Islet precursor cell (in vitro differentiated cells): Measurements from ENCODE around the gene ZNF37A.
"Not testable (repeated sequence)": the region's sequence is repeated elsewhere in the genome, so short reads cannot be mapped to it uniquely, and the experiment has no call there.

Source experiments
- DNase-seq: peaks from one replicate; pipeline ENCODE4 v3.0.0-alpha.2; 2018

ZNF37A gene

GRCh38 chr10:38094158-38094926 lies at the start of gene ZNF37A:
Gene ZNF37A (plus strand): TSS chr10:38094337. CDS start chr10:38096618, 2,281 bp downstream.
- DNase-seq = peak; percentile 91

DNA sequence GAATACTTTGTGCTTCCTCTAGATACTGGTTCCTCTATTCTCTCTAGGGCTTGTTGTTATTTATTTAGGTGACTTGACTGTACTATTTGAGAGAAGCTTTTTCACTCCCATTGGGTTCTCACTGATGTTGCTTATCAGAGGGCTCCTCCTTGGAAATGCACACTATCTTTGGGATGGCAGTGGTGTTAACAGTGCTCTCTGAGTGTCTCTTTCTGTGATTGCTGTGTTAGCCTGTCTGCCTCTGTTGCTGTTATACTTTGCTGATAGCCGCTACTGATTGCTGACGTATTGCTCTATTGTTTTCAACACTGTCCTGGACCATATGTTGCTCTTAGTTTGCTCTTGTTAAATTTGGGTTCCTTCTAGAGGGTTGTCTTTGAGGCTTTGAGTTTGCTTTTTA lies 49.0 kb upstream of the ZNF37A start:
- DNase-seq = no peak

DNA sequence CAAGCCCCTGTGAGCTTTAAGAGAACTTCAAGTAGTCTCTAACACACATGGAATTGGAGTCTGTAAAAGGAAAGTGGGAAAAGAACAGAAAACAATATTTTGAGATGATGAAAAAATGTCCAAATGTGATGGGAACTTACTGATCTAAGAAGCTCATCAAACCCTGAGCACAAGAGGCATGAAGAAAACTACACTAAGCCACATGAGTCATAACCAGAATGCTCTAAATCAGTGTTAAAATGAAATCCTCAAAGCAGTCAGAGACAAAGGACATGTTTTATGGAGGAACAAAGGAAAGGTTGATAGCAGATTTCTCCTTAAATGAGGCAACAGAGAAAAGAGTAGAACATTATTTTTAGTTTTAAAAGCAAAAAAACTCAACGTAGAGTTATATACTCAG lies 46.5 kb upstream of the ZNF37A start:
- no peak for DNase-seq

GRCh38 chr10:38050212-38050611 lies 43.9 kb upstream of the ZNF37A start:
- DNase-seq = no peak

DNA sequence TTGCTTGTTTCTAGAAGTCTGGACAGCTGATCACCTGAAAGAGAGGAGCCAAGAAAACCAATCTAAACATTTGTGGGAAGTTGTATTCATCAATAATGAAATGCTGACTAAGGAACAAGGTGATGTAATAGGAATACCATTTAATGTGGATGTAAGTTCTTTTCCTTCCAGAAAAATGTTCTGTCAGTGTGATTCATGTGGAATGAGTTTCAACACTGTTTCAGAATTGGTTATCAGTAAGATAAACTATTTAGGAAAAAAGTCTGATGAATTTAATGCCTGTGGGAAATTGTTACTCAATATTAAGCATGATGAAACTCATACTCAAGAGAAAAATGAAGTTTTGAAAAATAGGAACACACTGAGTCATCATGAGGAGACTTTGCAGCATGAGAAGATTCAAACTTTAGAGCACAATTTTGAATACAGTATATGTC lies 39.8 kb upstream of the ZNF37A start:
- DNase-seq = no peak

- DNase-seq = not testable (repeated sequence)
Observed at GRCh38 chr10:38055274-38055894, 38.8 kb upstream of the ZNF37A start.

DNA sequence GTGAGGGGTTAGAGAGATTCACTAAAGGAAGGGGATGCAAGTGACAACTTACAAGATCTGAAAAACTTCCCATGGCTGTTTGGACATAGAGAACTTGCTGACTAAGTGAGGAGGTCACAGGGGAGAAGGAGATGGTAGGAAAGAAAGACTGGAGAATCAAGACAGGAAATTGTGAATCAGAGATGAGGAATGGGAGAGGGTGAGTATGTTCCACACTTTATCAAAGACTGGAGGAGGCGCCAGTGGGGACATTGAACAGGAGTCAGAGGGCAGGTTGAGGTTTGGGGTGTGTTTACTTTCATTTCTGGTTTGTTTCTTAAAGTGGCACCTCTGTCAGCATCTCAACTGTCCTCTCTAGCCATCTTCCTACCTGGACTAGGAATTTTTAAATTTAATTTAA lies 24.5 kb upstream of the ZNF37A start:
- DNase-seq = not testable (repeated sequence)

GRCh38 chr10:38070501-38070900 lies 23.6 kb upstream of the ZNF37A start:
- DNase-seq = no peak

GRCh38 chr10:38072552-38072951 lies 21.6 kb upstream of the ZNF37A start:
- no peak for DNase-seq

GRCh38 chr10:38076687-38077086 lies 17.4 kb upstream of the ZNF37A start:
- DNase-seq = no peak

GRCh38 chr10:38093318-38093717 lies 819 bp upstream of the ZNF37A start:
- DNase-seq = not testable (repeated sequence)

- no peak for DNase-seq
Observed at GRCh38 chr10:38093816-38094157, 350 bp upstream of the ZNF37A start.

- DNase-seq = no peak
Observed at GRCh38 chr10:38094927-38095574, 914 bp downstream of the ZNF37A start.

- no peak for DNase-seq
Observed at GRCh38 chr10:38102880-38103279, 8.7 kb downstream of the ZNF37A start.

DNA sequence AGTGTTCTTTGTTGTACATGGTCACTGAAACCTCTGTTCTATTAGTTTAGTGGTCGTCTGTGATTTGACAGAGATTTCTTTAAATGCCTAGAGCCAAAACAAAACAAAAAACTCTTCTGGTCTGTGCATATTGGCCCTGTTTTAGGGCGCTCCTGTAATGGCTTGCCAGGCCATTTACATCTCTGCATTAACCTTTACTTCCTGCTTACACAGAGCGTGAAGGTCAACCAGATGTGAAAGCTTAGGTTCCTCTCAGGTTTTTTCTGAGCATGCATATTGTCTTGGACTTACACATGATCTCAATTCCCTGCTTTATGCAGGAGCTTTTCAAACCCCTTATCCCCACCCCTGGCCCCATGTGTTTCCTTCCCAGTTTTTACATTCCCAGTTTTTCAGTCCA lies 9.6 kb downstream of the ZNF37A start:
- no peak for DNase-seq

DNA sequence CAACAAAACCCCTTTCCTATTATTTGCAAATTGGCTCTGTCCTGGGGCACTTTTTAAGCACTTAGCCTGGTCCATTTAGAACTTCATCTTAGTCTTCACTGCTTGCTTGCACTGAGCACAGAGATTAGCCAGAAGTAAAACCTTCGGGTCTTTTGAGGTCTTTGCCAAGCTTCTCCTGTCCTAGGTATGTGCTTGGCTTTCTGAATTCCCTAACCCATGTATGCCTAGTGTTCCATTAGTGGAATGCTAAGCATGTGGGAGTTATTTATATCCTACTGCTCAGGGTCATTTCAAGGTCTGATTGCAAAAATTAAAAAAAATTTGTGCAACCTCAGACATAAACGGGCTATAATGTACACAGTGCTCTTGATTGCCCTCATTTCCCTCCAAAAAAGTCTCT lies 18.0 kb downstream of the ZNF37A start:
- DNase-seq = no peak

GRCh38 chr10:38118072-38118807 lies 24.1 kb downstream of the ZNF37A start:
- DNase-seq = no peak

GRCh38 chr10:38119038-38119437 lies 24.9 kb downstream of the ZNF37A start:
- no peak for DNase-seq

- DNase-seq = no peak
Observed at GRCh38 chr10:38127812-38128211, 33.7 kb downstream of the ZNF37A start.

DNA sequence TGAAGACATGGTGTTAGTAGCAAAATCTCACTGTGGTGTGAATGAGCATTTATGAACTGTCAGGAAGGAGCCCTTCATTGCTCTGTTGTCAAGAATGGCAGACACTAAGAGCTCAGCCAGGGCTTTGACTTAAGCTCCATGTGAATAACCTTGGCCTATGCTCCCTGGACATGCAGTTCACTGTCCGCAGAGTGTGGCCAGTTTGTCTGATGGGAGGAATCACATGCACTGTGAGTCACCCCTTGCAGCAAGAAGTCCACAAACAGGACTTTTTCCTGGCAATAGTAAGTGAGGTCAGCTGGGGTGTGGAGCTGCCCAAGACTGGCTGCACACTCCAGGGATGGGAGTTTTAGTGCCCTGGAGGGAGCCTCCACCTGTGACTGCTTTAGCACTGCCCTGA lies 49.5 kb downstream of the ZNF37A start:
- DNase-seq = no peak

- no peak for DNase-seq
Observed at GRCh38 chr10:38146579-38147333, 52.6 kb downstream of the ZNF37A start.

DNA sequence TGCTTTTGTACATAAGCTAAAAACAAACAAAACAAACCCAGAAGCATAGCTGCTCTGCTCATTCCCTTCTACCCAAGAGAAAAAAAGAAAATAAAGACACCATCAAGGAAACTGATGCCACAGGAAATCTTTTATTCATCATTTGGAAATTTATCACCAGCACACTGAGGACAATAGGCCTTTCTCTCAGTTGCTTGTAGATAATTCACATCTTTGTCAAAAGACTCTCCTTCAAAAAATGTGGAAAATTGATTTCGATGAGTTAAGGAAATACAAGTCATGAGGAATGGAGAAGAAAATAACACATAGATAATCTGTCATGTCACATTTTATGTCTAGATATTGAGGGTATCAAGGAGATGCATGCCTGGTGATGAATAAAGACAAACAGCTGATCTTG lies 53.5 kb downstream of the ZNF37A start:
- no peak for DNase-seq
